K562 (cell line): Measurements from ENCODE around the gene YJEFN3. TPM values are rescaled to one million over a fixed set of nuclear protein-coding genes. Genes with fewer than 3 reads are reported as not detected.

Experiments
- POLR2G ChIP-seq: fragments of 200-400 bp; formaldehyde crosslinking; IDR thresholded peaks from 2 replicates; pipeline ENCODE4 v1.6.1; 2017; ENCODE audit warnings: low read depth, mild to moderate bottlenecking, antibody characterized with exemption, low read length, moderate library complexity
- TCF7L2 ChIP-seq: fragments of 150-350 bp; IDR thresholded peaks from 2 replicates; pipeline ENCODE4 v1.6.1; 2016; ENCODE audit warnings: low read depth, mild to moderate bottlenecking, low read length, moderate library complexity
- TGIF2 ChIP-seq: sonication (generic); formaldehyde crosslinking; IDR thresholded peaks from 2 replicates; pipeline ENCODE4 v1.8.1; 2022; ENCODE audit warnings: mild to moderate bottlenecking, missing genetic modification reagents, moderate library complexity
- TOE1 ChIP-seq, 2 experiments: fragments of 450-650 bp in 1 of 2; sonication (generic) in 1 of 2; formaldehyde crosslinking in 1 of 2; IDR thresholded peaks; 2 replicates each; pipeline versions ENCODE4 v1.7.1 to v1.8.0; 2016 to 2022; ENCODE audit warnings: borderline replicate concordance in 2 of 2, mild to moderate bottlenecking in 2 of 2, antibody characterized with exemption in 1 of 2, inconsistent platforms in 1 of 2, low read depth in 1 of 2, missing genetic modification reagents in 1 of 2, moderate library complexity in 1 of 2
- ZNF143 ChIP-seq: sonication (generic); formaldehyde crosslinking; IDR thresholded peaks from 2 replicates; pipeline ENCODE4 v1.9.0; 2022; ENCODE audit warnings: mild to moderate bottlenecking, missing genetic modification reagents
- ZNF3 ChIP-seq: fragments of 250-450 bp; sonication (Bioruptor Pico); IDR thresholded peaks from 2 replicates; pipeline ENCODE4 v1.5.0; 2021; ENCODE audit warnings: mild to moderate bottlenecking, moderate library complexity
- ZNF57 ChIP-seq: fragments of 450-650 bp; formaldehyde crosslinking; IDR thresholded peaks from 2 replicates; pipeline ENCODE4 v1.4.0; 2020; ENCODE audit warnings: mild to moderate bottlenecking, moderate library complexity
- polyA plus RNA-seq, 8 experiments: library from polyadenylated mRNA; depleted of rRNA in 4 of 8; stranded (reverse) in 5 of 8; unstranded in 3 of 8; fragments of >200 nt; fragmentation: Nextera tagmentation in 2 of 8; fragmentation: Illumina TruSeq in 1 of 8; extraction: Ambion mirVana in 2 of 8; extraction: Trizol in 1 of 8; gene quantifications; 2 replicates each; pipeline versions ENCODE4 v1.2.1 to v1.2.3, GENCODE V29; 2011 to 2014; ENCODE audit warnings: inconsistent platforms in 1 of 8, missing spikeins in 1 of 8
- total RNA-seq, 7 experiments: library from RNA; depleted of rRNA in 6 of 7; stranded (reverse); fragments of >200 nt in 6 of 7; fragmentation: Illumina TruSeq in 2 of 7; extraction: Trizol in 2 of 7; gene quantifications; 2 replicates each; pipeline versions ENCODE4 v1.2.1 to v1.2.3, GENCODE V29; 2011 to 2021; ENCODE audit warnings: low replicate concordance in 1 of 7
- TF ChIP-seq, protein P1 (sequence below): fragments of 250-450 bp; sonication (Bioruptor Pico); IDR thresholded peaks from 2 replicates; pipeline ENCODE4 v1.5.0; 2021; ENCODE audit warnings: mild to moderate bottlenecking, moderate library complexity

YJEFN3 gene
- total and polyA plus RNA-seq, 9 of the 15 experiments (the other 6 are each of a cell fraction or from before 2014, with no cell fraction given) = 0.04 to 5.8 (median 1.3) TPM; not detected in 1

DNA sequence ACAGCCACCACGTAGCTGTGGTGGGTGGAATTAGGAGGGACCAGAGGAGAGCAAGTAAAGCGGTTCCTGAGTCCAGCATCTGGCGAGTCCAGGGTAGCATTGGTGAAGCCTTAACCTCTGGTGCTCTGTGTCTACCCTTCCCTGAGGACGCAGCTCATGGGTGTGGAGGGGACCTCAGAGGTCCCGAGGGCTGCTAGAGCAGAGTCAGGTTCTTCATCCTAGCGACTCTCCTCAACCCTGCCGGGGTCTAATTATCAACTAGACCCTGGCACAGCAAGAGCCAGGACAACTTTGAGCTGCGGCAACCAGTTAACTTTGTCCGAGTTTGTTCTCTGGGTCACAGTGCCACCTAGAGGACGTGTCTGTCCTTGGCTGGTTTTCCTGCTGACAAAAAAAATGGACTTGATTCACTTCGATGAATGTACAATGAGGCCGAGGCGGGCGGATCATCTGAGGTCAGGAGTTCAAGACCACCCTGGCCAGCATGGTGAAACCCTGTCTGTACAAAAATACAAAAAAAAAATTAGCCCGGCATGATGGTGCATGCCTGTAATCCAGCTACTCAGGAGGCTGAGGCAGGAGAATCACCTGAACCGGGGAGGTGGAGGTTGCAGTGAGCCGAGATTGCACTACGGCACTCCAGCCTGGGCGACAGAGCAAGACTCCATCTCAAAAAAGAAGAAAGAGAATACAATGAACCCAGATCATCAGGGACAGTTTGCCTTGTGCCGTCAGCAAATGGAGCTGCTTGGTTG is 38.3 kb upstream of the YJEFN3 start (continued):
- TF ChIP-seq, protein P1, sequence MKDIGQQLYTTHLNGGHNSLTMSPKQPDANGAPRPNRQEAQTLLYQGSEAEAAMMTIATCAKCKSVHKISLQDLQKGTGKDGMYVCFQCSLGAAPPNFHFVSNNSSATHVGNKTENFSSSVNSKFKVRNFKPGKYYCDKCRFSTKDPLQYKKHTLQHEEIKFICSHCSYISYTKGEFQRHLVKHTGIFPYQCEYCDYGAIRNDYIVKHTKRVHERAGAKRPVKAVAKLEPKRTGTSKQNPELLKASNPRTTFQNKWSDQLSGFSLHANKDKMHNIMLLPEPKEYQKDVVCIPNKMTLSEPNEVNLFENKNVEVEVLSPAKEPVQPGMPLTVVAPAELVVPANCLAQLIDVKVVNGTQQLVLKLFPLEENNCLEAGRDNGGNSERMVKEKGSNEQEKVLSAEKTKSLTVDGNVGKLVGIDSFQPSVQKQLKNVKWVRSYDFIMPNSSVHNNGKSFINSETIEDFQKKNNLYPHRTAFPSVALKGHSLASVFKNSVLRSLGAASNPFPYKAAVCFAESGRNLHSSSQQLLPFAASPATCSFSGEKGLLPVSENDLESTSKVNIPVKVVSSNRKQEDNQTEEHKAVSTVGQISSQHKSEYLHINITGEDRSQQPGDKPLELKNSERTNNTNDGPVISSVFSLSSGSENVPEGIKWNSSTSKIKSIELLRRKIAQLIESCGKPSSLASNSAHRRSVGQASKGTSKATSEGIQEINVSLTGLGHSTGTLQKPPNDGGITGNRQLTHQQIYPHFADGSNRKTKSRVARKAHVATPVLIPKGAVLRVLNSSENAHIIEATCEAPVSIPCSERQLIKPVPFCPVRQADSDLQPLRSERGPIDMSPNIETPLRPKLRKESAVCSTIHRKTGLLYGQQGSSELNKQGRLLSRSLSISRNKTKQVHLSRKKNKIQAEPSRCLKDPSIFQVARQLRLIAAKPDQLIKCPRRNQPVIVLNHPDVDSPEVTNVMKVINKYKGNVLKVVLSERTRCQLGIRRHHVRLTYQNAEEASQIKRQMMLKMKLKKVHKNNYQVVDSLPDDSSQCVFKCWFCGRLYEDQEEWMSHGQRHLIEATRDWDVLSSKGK (CRISPR knock-in tag) = no peak
- TF ChIP-seq ZNF3 (no peak), ZNF57 (CRISPR knock-in tag) (no peak), TGIF2 (CRISPR knock-in tag) (no peak), TCF7L2 (no peak), TOE1 (IDR thresholded peaks at IDR 0.05; ENCODE audit: borderline replicate concordance) (no peak), TOE1 (CRISPR knock-in tag; IDR thresholded peaks at IDR 0.05; ENCODE audit: borderline replicate concordance, low read depth) (0 out of 2 replicates have a peak, but pooled peaks have one; percentile 9), POLR2G (no peak), ZNF143 (CRISPR knock-in tag) (no peak)
- TF ChIP-seq, all 486 proteins: peak for 22
